ENCODE data around the gene DLGAP1.

DLGAP1 gene

GRCh38 chr18:4207383-4207985 lies 247.6 kb downstream of the DLGAP1 start:
- DNase-seq: no peak
- intact Hi-C loops (cut with DNase I): no loop called here

DNA sequence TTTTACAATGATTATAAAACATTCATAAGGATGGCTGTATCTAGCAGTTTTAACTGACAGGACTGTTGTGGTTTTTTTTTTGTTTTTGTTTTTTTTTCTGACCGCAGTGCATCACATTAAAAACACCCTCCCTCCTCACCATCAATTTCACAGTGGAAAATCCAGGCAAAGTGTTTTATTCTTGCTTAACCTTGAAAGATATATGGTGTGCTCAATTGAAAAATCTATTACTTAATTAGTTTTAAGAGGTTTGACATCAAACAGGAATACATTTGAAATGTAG lies 250.7 kb downstream of the DLGAP1 start:
- no peak for DNase-seq
- intact Hi-C loops (cut with DNase I): no loop called here

GRCh38 chr18:4203568-4204437 lies 251.3 kb downstream of the DLGAP1 start:
- no peak for DNase-seq
- intact Hi-C loops (cut with DNase I): no loop called here

DNA sequence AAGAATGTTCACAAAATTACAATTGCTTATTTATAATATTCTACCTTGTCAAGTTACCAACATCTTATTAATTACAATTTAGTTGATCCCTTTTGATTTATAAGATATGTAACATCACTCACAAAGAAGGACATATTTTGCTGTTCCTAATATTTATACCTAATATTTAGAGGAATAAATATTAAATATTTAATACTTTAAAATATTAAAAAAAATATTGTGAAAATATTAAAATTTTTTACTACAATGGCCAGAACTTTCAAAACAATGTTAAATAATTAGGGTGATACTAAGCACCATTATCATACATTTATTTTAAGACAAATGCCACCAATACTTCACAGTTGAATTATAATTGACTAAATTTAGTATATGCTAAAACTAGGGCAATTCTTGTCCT lies 254.7 kb downstream of the DLGAP1 start:
- intact Hi-C loops (cut with DNase I): no loop called here
- no peak for DNase-seq

- DNase-seq: peak in 5 of 42 donors; percentile 13 to 45 (median 14)
- intact Hi-C loops (cut with DNase I): no loop called here
Observed at GRCh38 chr18:4198956-4199355, 256.2 kb downstream of the DLGAP1 start.

DNA sequence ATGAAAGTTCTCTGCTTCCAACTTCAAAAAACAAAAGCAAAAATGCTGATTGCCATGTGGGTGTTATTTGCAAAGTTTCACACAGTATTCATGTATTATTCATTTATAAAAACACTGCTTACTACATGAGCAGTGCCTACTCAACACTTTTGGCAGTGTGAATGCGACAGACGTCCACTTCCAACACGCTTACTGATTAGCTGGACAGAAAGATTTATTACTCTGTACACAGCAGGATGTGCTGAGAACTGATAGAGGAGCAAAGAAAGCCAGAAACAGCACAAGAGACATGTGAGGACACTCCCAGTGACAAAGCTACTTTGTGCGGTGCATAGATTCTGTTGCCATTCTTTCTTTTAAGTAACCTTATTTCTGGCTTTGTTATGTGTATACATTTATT lies 258.8 kb downstream of the DLGAP1 start:
- DNase-seq: no peak
- intact Hi-C loops (cut with DNase I): no loop called here

- intact Hi-C loops (cut with DNase I): no loop called here
- peak in 1 of 42 donors; percentile 5 for DNase-seq
Observed at GRCh38 chr18:4193086-4193485, 262.0 kb downstream of the DLGAP1 start.

DNA sequence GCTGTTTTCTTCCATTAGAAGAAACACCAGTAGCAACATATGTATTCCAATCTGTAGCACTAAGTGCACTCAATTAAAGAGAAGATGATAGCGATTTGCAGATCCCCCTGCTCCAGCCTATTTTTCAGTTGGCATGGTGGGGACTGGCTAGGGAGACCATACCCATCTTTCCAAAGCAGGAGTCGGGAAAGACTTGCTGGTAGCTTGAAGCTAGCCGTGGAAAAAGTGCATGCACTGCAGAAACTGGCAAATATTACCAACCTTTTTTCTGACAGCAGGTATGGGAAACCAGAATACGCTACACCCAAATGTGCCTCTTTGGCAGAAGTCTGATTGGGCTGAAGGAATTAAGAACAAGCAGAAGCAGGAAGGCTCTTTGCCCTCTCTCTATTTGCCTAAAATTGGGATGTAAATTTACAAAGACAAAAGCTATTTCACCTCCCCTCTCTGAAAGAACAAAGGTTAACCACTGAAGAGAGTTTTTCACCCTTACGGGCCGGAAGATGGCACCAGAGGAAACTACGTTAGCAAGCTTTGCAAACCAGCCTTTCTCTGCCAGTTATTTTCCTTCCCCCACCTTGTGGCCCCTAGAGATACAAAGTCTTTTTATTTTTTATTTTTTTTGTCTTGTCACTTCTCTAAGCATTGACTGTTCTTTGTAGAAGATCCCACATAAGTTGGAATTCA lies 273.1 kb downstream of the DLGAP1 start:
- DNase-seq: no peak
- intact Hi-C loops (cut with DNase I): no loop called here

- no peak for DNase-seq
- intact Hi-C loops (cut with DNase I): no loop called here
Observed at GRCh38 chr18:4181086-4181485, 274.0 kb downstream of the DLGAP1 start.

GRCh38 chr18:4172196-4173100 lies 282.7 kb downstream of the DLGAP1 start:
- DNase-seq: peak; percentile 13 to 85 (median 54)
- intact Hi-C loops (cut with DNase I): no loop called here

- intact Hi-C loops (cut with DNase I): no loop called here
Observed at GRCh38 chr18:4157352-4157751, 297.8 kb downstream of the DLGAP1 start.

GRCh38 chr18:4146797-4147196 lies 308.3 kb downstream of the DLGAP1 start:
- no peak for DNase-seq
- intact Hi-C loops (cut with DNase I): no loop called here

More at GRCh38 chr18:4157352-4157751, 297.8 kb downstream of the DLGAP1 start:
- no peak for DNase-seq

- intact Hi-C loops (cut with DNase I): no loop called here
- DNase-seq: no peak
Observed at GRCh38 chr18:4144201-4144600, 310.9 kb downstream of the DLGAP1 start.

DNA sequence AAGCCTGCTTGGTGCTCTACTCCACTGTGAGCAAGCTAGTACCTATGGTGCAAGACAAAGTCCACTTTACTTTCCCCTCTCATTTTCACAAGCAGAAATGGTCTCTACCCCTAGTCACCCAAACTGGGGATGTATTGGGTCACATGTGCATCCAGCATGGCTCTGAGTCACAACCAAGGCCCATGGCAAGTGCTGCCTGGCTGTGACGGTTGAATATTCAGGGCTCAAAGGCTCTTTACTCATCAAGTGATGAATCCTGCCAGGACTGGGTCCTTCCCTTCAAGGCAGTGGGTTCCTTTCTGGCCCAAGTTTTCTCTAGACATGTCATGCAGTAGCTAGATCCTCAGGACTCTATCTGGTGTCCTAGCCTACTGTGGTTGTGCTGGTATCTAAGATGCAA lies 311.5 kb downstream of the DLGAP1 start:
- intact Hi-C loops (cut with DNase I): no loop called here
- DNase-seq: no peak

- no peak for DNase-seq
- intact Hi-C loops (cut with DNase I): no loop called here
Observed at GRCh38 chr18:4142876-4143275, 312.2 kb downstream of the DLGAP1 start.

GRCh38 chr18:4134700-4135099 lies 320.4 kb downstream of the DLGAP1 start:
- intact Hi-C loops (cut with DNase I): no loop called here
- DNase-seq: no peak

DNA sequence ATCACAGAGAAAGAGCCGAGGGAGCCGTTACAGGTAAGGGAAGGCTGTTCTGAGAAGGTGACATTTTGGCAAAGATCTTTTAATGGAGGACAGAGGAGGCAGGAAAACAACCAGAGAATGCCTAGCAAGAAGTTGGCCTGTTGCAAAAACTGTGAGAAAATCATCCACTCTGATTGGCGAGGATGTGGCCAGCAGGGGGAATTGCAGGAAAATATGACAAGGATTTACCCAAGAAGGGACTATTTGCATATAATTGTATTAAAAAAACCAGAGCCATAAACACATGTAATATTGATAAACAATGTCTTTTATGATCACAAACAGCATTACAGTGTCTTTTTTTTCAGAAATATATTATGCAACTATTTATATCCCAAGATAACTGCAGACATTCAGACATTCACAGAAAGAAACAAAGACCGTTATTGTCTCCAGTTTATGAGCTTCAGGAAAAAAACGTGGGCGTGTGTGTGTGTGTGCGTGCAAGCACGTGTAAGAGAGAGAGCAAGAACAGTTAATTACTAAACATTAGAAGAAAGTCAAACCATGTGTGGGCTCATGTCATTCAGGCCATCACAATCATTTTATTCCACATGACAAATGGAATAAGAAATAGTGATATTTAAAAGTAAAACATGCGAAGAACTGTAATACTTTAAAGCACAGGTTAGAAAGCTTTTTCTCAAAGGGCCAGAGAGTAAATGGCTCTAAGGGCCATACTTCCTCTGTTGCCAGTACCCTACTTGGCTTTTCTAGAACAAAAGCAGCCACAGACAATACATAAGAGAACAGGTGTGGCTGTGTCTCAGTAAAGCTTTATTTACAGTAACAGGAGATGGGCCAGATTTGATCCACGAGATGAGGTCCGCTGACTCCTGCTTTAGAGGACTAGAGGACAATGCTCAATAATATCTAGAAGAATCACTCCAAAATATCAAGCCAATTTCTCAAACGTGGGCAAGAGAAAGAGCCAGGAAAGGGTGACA lies 324.1 kb downstream of the DLGAP1 start:
- DNase-seq: no peak
- intact Hi-C loops (cut with DNase I): no loop called here

DNA sequence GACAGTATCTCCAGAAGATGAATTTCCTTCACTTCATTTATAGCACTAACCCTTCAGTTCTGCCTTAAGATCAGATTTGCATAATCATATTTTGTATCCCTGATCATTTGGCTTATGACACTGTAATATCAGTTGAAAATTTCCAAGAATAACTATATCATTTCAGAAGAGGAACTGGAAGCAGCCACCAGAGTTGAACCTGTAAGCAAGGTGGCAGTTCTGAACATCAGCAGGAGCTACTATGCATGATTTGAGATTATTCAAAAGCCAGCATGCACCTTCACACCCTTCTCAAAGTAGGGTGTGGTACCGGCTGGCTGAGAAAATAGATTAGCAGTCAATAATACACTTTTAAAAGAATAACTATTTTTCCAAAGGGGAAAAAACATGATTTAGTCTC lies 328.2 kb downstream of the DLGAP1 start:
- peak in 1 of 42 donors; percentile 22 for DNase-seq
- intact Hi-C loops (cut with DNase I): no loop called here

Data from head of caudate nucleus (tissue), 42 donors.